ENCODE results near the gene PRDM13. TPM values are rescaled to one million over a fixed set of nuclear protein-coding genes. Genes with fewer than 3 reads are reported as not detected.

PRDM13 gene
- total RNA-seq, result not detected in 2 replicates

DNA sequence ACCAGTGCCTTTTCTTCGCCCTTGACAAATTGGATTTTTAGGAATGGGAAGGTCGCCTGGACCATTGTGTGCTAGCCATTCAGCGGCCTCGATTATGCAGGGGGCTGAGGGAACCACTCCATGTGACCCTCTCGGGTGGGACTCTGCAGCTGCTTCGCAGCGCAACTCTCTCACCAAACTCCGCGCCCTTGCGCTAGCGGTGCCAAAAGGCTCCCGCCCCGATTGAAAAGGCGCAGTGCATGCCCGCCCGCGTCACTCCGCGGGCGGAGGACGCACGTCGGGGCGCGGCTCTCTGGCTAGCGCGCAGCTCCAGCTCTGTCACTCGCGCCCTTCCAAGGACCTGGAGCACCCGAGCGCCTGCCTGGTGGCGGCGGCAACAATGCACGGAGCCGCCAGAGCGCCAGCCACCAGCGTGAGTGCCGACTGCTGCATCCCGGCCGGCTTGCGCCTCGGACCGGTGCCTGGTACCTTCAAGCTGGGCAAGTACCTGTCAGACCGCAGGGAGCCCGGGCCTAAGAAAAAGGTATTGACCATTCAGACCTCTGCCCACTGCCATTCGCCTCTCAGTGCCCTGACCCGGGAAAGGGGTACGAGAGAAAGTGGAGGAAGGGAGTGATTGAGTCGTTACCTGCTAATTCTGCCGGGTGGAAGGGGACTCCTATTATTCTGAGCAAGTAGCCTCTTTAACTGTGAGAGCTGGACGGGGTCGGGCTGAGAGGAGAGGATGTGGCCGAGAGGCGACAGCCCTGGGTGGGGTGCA lies at the start of gene PRDM13:
TSS of gene PRDM13 (plus strand) at position 178 of the 760 bp plus-strand sequence. CDS start at position 380, 202 bp downstream.

DNA sequence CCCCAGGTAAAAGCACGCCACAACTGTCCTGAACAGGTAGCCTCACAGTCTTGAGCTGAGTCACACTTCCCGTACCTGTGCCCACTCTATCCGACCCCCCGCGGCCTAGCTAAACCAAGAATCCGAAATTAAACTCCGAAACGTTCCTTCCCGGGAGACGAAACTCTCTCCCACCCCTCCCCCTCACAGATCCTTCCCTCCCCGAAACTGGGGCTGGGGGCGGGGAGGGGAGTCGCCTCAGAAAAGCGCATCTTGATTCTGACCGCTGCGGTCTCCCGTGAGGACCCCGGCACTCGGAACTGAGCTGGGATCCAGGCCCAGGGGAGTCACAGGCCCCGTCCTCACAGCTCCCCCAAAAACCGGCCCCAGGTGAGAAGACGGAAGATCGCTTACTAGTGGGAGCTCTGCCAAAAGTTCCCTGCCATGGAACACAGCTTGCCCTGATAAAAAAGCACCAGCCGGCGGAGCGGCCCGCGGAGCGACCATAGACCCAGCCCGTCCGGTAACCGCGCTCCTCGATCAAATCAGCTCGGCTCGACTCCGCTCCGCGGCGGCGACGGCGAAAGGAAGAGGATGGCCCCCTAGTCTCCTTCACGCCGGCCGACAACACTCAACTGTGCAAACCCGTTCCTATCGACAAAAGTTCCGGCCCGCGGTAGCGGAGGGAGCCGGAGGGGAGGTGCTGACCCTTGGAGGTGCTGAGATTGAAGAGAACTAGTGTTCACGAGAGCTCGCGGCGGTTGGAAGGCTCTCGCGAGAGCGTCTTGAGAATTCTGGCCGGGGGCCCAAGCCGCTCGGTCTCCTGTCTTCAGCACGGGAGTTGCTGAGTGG lies 38.3 kb upstream of the PRDM13 start, which contains the start of gene CCNC:
TSS of gene CCNC (minus strand) at position 558 of the 831 bp plus-strand sequence. CDS start at position 425, 133 bp downstream.

Other genes starting within 250 kb of the PRDM13 start
- gene COQ3, start 212.6 kb upstream of the PRDM13 start, total RNA-seq, result 2.7 and 6.3 TPM in 2 replicates
- 33.5 and 70.1 TPM in 2 replicates for gene PNISR, start 181.5 kb upstream of the PRDM13 start, total RNA-seq
- 7.1 and 8.9 TPM in 2 replicates for gene USP45, start 91.4 kb upstream of the PRDM13 start, total RNA-seq
- gene CCNC, start 38.2 kb upstream of the PRDM13 start, total RNA-seq, result 38.1 and 45.0 TPM in 2 replicates